K562 (cell line): ENCODE measurements around the gene DGLUCY. TPM values are rescaled to one million over a fixed set of nuclear protein-coding genes. Genes with fewer than 3 reads are reported as not detected.

ENCODE experiments used
- ATAC-seq: fragments of 200-7000 bp; cut with Tn5 transposase; 3 replicates; pipeline ENCODE4 v1.9.1; 2020; ENCODE audit warnings: moderate library complexity
- BruUV-seq: library from RNA; stranded (reverse); fragments of 400-500 nt; replicated peaks from 2 replicates; lab custom pipeline; 2021; lab: Mats Ljungman, UMichigan
- CTCF ChIA-PET: fragments of 300-600 bp; formaldehyde crosslinking; extraction: SDS; loops from one replicate; lab custom pipeline; 2021; ENCODE audit warnings: low intra/inter-chr PET ratio; lab: Yijun Ruan, JAX
- POLR2A ChIA-PET: fragments of 300-600, 350-650 bp; sonication (Branson Sonifier 250); formaldehyde crosslinking; extraction: SDS; loops from one replicate; lab custom pipeline; 2021; ENCODE audit warnings: antibody characterized with exemption, inconsistent platforms; lab: Yijun Ruan, JAX
- DNase-seq, 4 experiments: peaks; one replicate each; pipeline versions ENCODE4 v3.0.0 to v3.0.0-alpha.2; 2011 to 2018; ENCODE audit warnings: low spot score in 3 of 4, mixed read lengths in 3 of 4; ENCODE audit errors: extremely low read depth in 1 of 4
- FAIRE-seq: peaks from 2 replicates; lab custom pipeline; 2011; peaks lifted over from hg19 to GRCh38; lab: Jason Lieb, UNC
- H2AFZ ChIP-seq: 2 replicates; pipeline ENCODE4 v1.6.0; 2011; ENCODE audit warnings: low read depth, low read length, control low read depth, inconsistent platforms
- H3K27ac ChIP-seq: fragments of 200-600 bp; 3 replicates; pipeline ENCODE4 v1.8.0; 2011; ENCODE audit warnings: low read depth, mild to moderate bottlenecking, control low read depth, inconsistent platforms, low read length, moderate library complexity, mixed read lengths; ENCODE audit errors: extremely low read depth
- H3K27me3 ChIP-seq, 2 experiments: fragments of 300-600 bp in 1 of 2; 2 replicates in 1 of 2; 3 replicates in 1 of 2; pipeline versions ENCODE4 v1.6.0 to v1.8.0; 2011; ENCODE audit warnings: inconsistent platforms in 2 of 2, low read length in 2 of 2, mild to moderate bottlenecking in 1 of 2, mixed read lengths in 1 of 2, moderate library complexity in 1 of 2; ENCODE audit not compliant: control insufficient read depth in 2 of 2, insufficient read depth in 2 of 2
- H3K36me3 ChIP-seq: fragments of 300-600 bp; 3 replicates; pipeline ENCODE4 v1.8.0; 2011; ENCODE audit warnings: mild to moderate bottlenecking, low read length, inconsistent platforms; ENCODE audit not compliant: control insufficient read depth, insufficient read depth
- H3K4me1 ChIP-seq, 2 experiments: fragments of 200-600 bp in 1 of 2; replicated peaks in 1 of 2; 2 replicates in 1 of 2; 3 replicates in 1 of 2; pipeline versions ENCODE4 v1.5.1 to v1.8.0; 2011; ENCODE audit warnings: inconsistent platforms in 2 of 2, low read length in 2 of 2, mild to moderate bottlenecking in 1 of 2, mixed read lengths in 1 of 2, moderate library complexity in 1 of 2; ENCODE audit not compliant: control insufficient read depth in 2 of 2, insufficient read depth in 2 of 2
- H3K4me2 ChIP-seq: 2 replicates; pipeline ENCODE4 v1.6.1; 2011; ENCODE audit warnings: low read length, control low read depth, inconsistent platforms, mixed read lengths; ENCODE audit not compliant: insufficient read depth
- H3K4me3 ChIP-seq: fragments of 200-600 bp; sonication (generic), shearing (Covaris generic); 2 replicates; pipeline ENCODE4 v1.5.1; 2016; ENCODE audit warnings: control low read depth, inconsistent platforms
- H3K79me2 ChIP-seq: fragments of 200-600 bp; 3 replicates; pipeline ENCODE4 v1.8.0; 2011; ENCODE audit warnings: low read length, inconsistent platforms; ENCODE audit not compliant: control insufficient read depth, insufficient read depth
- H3K9ac ChIP-seq, 2 experiments: 2 replicates each; pipeline versions ENCODE4 v1.6.0 to v1.6.1; 2011; ENCODE audit warnings: low read depth in 2 of 2, low read length in 2 of 2, control low read depth in 1 of 2, inconsistent platforms in 1 of 2, mild to moderate bottlenecking in 1 of 2, mixed read lengths in 1 of 2; ENCODE audit not compliant: insufficient read depth in 1 of 2
- H3K9me1 ChIP-seq: one replicate; pipeline ENCODE4 v1.6.0; 2011; ENCODE audit warnings: inconsistent platforms, mild to moderate bottlenecking, low read length, moderate library complexity; ENCODE audit not compliant: control insufficient read depth, insufficient read depth
- H3K9me3 ChIP-seq: replicated peaks from 2 replicates; pipeline ENCODE4 v1.5.1; 2011; ENCODE audit warnings: low read depth, low read length, inconsistent platforms; ENCODE audit not compliant: control insufficient read depth, insufficient read depth
- H4K20me1 ChIP-seq: replicated peaks from 2 replicates; pipeline ENCODE4 v1.6.1; 2011; ENCODE audit warnings: low read length, inconsistent platforms, mixed read lengths; ENCODE audit not compliant: control insufficient read depth, insufficient read depth
- CTCF ChIP-seq, 3 experiments: IDR thresholded peaks in 2 of 3; conservative IDR thresholded peaks in 1 of 3; 2 replicates each; pipeline ENCODE4 v1.5.1; 2011 to 2012; ENCODE audit warnings: low read length in 3 of 3, mild to moderate bottlenecking in 3 of 3, control low read depth in 2 of 3, improper control_type of control experiment in 1 of 3, inconsistent platforms in 1 of 3, low read depth in 1 of 3, mixed read lengths in 1 of 3, moderate library complexity in 1 of 3; ENCODE audit not compliant: insufficient read depth in 2 of 3
- HOXB6 ChIP-seq: fragments of 250-450 bp; sonication (Bioruptor Pico); IDR thresholded peaks from 2 replicates; pipeline ENCODE4 v1.5.1; 2022; ENCODE audit warnings: mild to moderate bottlenecking, borderline replicate concordance
- WGBS: fragments of 100-300 bp; shearing (Covaris generic); methylation state at CpG from one replicate; pipeline ENCODE4 v1.1.6; 2016; ENCODE audit warnings: low coverage, mixed read lengths; ENCODE audit not compliant: insufficient coverage; ENCODE audit errors: missing lambda C conversion rate; 5-methylcytosine and 5-hydroxymethylcytosine counted together
- in situ Hi-C: fragments of 300-500 bp; cut with MboI; formaldehyde crosslinking; loops from 4 replicates; pipeline ENCODE4 v1.15.0; 2018; ENCODE audit warnings: inconsistent platforms, mixed read lengths
- intact Hi-C: fragments of 100-400 bp; cut with micrococcal nuclease; formaldehyde crosslinking; loops from 2 replicates; pipeline ENCODE4 v1.14.2; 2022
- polyA plus RNA-seq, 8 experiments: library from polyadenylated mRNA; depleted of rRNA in 4 of 8; stranded (reverse) in 5 of 8; unstranded in 3 of 8; fragments of >200 nt; fragmentation: Nextera tagmentation in 2 of 8; fragmentation: Illumina TruSeq in 1 of 8; extraction: Ambion mirVana in 2 of 8; extraction: Trizol in 1 of 8; gene quantifications; 2 replicates each; pipeline versions ENCODE4 v1.2.1 to v1.2.3, GENCODE V29; 2011 to 2014; ENCODE audit warnings: inconsistent platforms in 1 of 8, missing spikeins in 1 of 8
- total RNA-seq, 7 experiments: library from RNA; depleted of rRNA in 6 of 7; stranded (reverse); fragments of >200 nt in 6 of 7; fragmentation: Illumina TruSeq in 2 of 7; extraction: Trizol in 2 of 7; gene quantifications; 2 replicates each; pipeline versions ENCODE4 v1.2.1 to v1.2.3, GENCODE V29; 2011 to 2021; ENCODE audit warnings: low replicate concordance in 1 of 7

Gene DGLUCY
- total and polyA plus RNA-seq, 9 of the 15 experiments (the other 6 are each of a cell fraction or from before 2014, with no cell fraction given), result 9.9 to 28.4 (median 21.0) TPM

- DNase-seq (no peak), ATAC-seq (peak; percentile 30; the same call in 2 of the 3 replicates), FAIRE-seq (no peak)
- H3K36me3 ChIP-seq, result no peaks in the 10 kb centered on the region; the same call in 2 of the 3 replicates
- ChIA-PET CTCF (interaction anchor here (1.2 kb wide), 1 partner anchor 31 kb away, joined by 3 read pairs; no protein-coding TSS in a partner anchor), POLR2A (interaction anchor here (0.6 to 1.7 kb wide), 2 partner anchors 9 to 28 kb away, joined by 4 to 7 read pairs; no protein-coding TSS in a partner anchor)
- no peak overlapping the region for H3K4me2 ChIP-seq
- in situ Hi-C loops, result no loop called here
- WGBS, result 64% methylated on average over 7 of the region's 9 CpGs
- intact Hi-C loops, result loop anchor here (2.0 kb wide), 1 partner anchor 78 kb away; no protein-coding TSS in a partner anchor
- BruUV-seq, result no TSS peak
- TF ChIP-seq CTCF (IDR thresholded peaks at IDR 0.05 in 2 of 3, conservative IDR thresholded peaks at IDR 0.05 in 1 of 3; ENCODE audit: insufficient read depth in 2 of 3, low read depth in 1 of 3, low read length in 3 of 3) (0 out of 6 replicates have a peak, but pooled peaks of 1 of the 3 experiments have one; percentile 30), HOXB6 (CRISPR knock-in tag) (no peak)
- no peaks in the 10 kb centered on the region for H3K9me1 ChIP-seq
- peaks cover 30 to 36% of the 10 kb centered on the region in 2 experiments for H3K4me1 ChIP-seq
- no peak overlapping the region for H3K4me3 ChIP-seq
- H3K9me3 ChIP-seq, result no peaks in the 10 kb centered on the region
- no peak overlapping the region for H3K27ac ChIP-seq
- no peaks in the 10 kb centered on the region for H3K27me3 ChIP-seq
- peaks cover 2% of the 10 kb centered on the region; the same call in 2 of the 3 replicates for H3K79me2 ChIP-seq
- H3K9ac ChIP-seq, result no peak overlapping the region
- H4K20me1 ChIP-seq, result no peaks in the 10 kb centered on the region
- H2AFZ ChIP-seq, result no peak overlapping the region
These were observed 141.3 kb downstream of the DGLUCY start for GRCh38 chr14:91255026-91255695.
